K562 (cell line): ENCODE measurements around the gene CFAP70. TPM values are rescaled to one million over a fixed set of nuclear protein-coding genes. Genes with fewer than 3 reads are reported as not detected.

ENCODE experiments used
- CEBPB ChIP-seq: fragments of 450-650 bp; IDR thresholded peaks from 2 replicates; pipeline ENCODE4 v1.6.1; 2016; ENCODE audit warnings: missing genetic modification characterization, missing compliant biosample characterization
- CEBPG ChIP-seq, 3 experiments: fragments of 200-800 bp in 1 of 3; sonication (Bioruptor generic) in 1 of 3; sonication (generic) in 1 of 3; formaldehyde crosslinking in 1 of 3; IDR thresholded peaks in 2 of 3; conservative IDR thresholded peaks in 1 of 3; 2 replicates each; pipeline versions ENCODE4 v1.6.1 to v1.8.0; 2016 to 2022; ENCODE audit warnings: missing compliant biosample characterization in 2 of 3, missing genetic modification characterization in 2 of 3, mild to moderate bottlenecking in 1 of 3, missing genetic modification reagents in 1 of 3
- CSDE1 ChIP-seq, 2 experiments: fragments of 450-650 bp; IDR thresholded peaks; 2 replicates each; pipeline ENCODE4 v1.6.1; 2016; ENCODE audit warnings: mild to moderate bottlenecking in 1 of 2
- ELF2 ChIP-seq: fragments of 250-450 bp; sonication (Bioruptor Pico); IDR thresholded peaks from 2 replicates; pipeline ENCODE4 v1.5.0; 2021; ENCODE audit warnings: mild to moderate bottlenecking
- ERF ChIP-seq: fragments of 450-650 bp; formaldehyde crosslinking; IDR thresholded peaks from 2 replicates; pipeline ENCODE4 v1.4.0; 2020; ENCODE audit warnings: mild to moderate bottlenecking, mixed read lengths
- FIP1L1 ChIP-seq: fragments of 200-400 bp; formaldehyde crosslinking; IDR thresholded peaks from 2 replicates; pipeline ENCODE4 v1.6.1; 2018; ENCODE audit warnings: mild to moderate bottlenecking, low read depth, low read length; ENCODE audit not compliant: poor library complexity, severe bottlenecking
- GABPB2 ChIP-seq: fragments of 250-450 bp; sonication (Bioruptor Pico); conservative IDR thresholded peaks from 2 replicates; pipeline ENCODE4 v1.5.1; 2021; ENCODE audit warnings: mild to moderate bottlenecking
- HDGF ChIP-seq: fragments of 450-650 bp; IDR thresholded peaks from 2 replicates; pipeline ENCODE4 v1.6.1; 2016
- MIER1 ChIP-seq: fragments of 450-650 bp; IDR thresholded peaks from 2 replicates; pipeline ENCODE4 v1.6.1; 2016; ENCODE audit warnings: antibody characterized with exemption, mild to moderate bottlenecking, low read depth
- MTA2 ChIP-seq: fragments of 450-650 bp; IDR thresholded peaks from 2 replicates; pipeline ENCODE4 v1.6.1; 2016; ENCODE audit warnings: low read depth
- MTF1 ChIP-seq: fragments of 250-450 bp; sonication (Bioruptor Pico); IDR thresholded peaks from 2 replicates; pipeline ENCODE4 v1.9.0; 2021; ENCODE audit warnings: moderate library complexity, mild to moderate bottlenecking, inconsistent platforms, borderline replicate concordance
- NFATC3 ChIP-seq: fragments of 450-650 bp; IDR thresholded peaks from 2 replicates; pipeline ENCODE4 v1.6.1; 2017; ENCODE audit warnings: mild to moderate bottlenecking
- NFIX ChIP-seq: fragments of 250-450 bp; sonication (Bioruptor Pico); IDR thresholded peaks from 2 replicates; pipeline ENCODE4 v1.4.0; 2020; ENCODE audit warnings: low read depth, mild to moderate bottlenecking, moderate library complexity
- NFXL1 ChIP-seq: fragments of 450-650 bp; formaldehyde crosslinking; IDR thresholded peaks from 2 replicates; pipeline ENCODE4 v1.4.0; 2021; ENCODE audit warnings: mild to moderate bottlenecking
- RBM15 ChIP-seq: fragments of 200-400 bp; formaldehyde crosslinking; IDR thresholded peaks from 2 replicates; pipeline ENCODE4 v1.6.1; 2018; ENCODE audit warnings: mild to moderate bottlenecking, low read length, moderate library complexity; ENCODE audit not compliant: insufficient read depth
- RUNX1 ChIP-seq: sonication (generic); IDR thresholded peaks from 2 replicates; pipeline ENCODE4 v1.6.1; 2016; ENCODE audit warnings: antibody characterized with exemption, low read depth
- SAFB2 ChIP-seq: fragments of 200-400 bp; formaldehyde crosslinking; IDR thresholded peaks from 2 replicates; pipeline ENCODE4 v1.6.1; 2018; ENCODE audit warnings: borderline replicate concordance, low read length, low read depth, moderate library complexity; ENCODE audit not compliant: severe bottlenecking
- SIN3A ChIP-seq, 2 experiments: fragments of 150-350 bp in 1 of 2; IDR thresholded peaks; 2 replicates each; pipeline ENCODE4 v1.6.1; 2011 to 2016; ENCODE audit warnings: borderline replicate concordance in 2 of 2, low read depth in 2 of 2, low read length in 2 of 2, mild to moderate bottlenecking in 2 of 2, moderate library complexity in 2 of 2; ENCODE audit not compliant: control insufficient read depth in 1 of 2
- SIX5 ChIP-seq, 2 experiments: IDR thresholded peaks; 2 replicates each; pipeline ENCODE4 v1.6.1; 2011; ENCODE audit warnings: low read length in 2 of 2, borderline replicate concordance in 1 of 2, low read depth in 1 of 2, mild to moderate bottlenecking in 1 of 2, moderate library complexity in 1 of 2; ENCODE audit not compliant: insufficient read depth in 1 of 2
- SP2 ChIP-seq: IDR thresholded peaks from 2 replicates; pipeline ENCODE4 v1.6.1; 2011; ENCODE audit warnings: mild to moderate bottlenecking, low read depth, low read length, moderate library complexity; ENCODE audit not compliant: poor library complexity, severe bottlenecking; ENCODE audit errors: extremely low read depth
- SRF ChIP-seq, 2 experiments: fragments of 250-450, 450-650 bp in 1 of 2; sonication (Bioruptor Pico) in 1 of 2; sonication (generic) in 1 of 2; formaldehyde crosslinking; IDR thresholded peaks; 2 replicates each; pipeline versions ENCODE4 v1.5.0 to v1.5.1; 2020 to 2022; ENCODE audit warnings: mild to moderate bottlenecking in 1 of 2, missing genetic modification reagents in 1 of 2
- THRA ChIP-seq: fragments of 450-650 bp; IDR thresholded peaks from 2 replicates; pipeline ENCODE4 v1.6.1; 2017; ENCODE audit warnings: mild to moderate bottlenecking, moderate library complexity
- TSC22D4 ChIP-seq: fragments of 450-650 bp; IDR thresholded peaks from 2 replicates; pipeline ENCODE4 v1.6.1; 2016; ENCODE audit warnings: missing genetic modification characterization, missing biosample characterization, control low read depth
- XRCC5 ChIP-seq: fragments of 200-400 bp; formaldehyde crosslinking; IDR thresholded peaks from 2 replicates; pipeline ENCODE4 v1.6.1; 2017; ENCODE audit warnings: low read depth, mild to moderate bottlenecking, low read length
- ZFPM2 ChIP-seq: fragments of 250-450 bp; sonication (Bioruptor Pico); IDR thresholded peaks from 2 replicates; pipeline ENCODE4 v1.5.1; 2022; ENCODE audit warnings: mild to moderate bottlenecking
- ZKSCAN8 ChIP-seq: fragments of 200-800 bp; sonication (Bioruptor generic); IDR thresholded peaks from 2 replicates; pipeline ENCODE4 v1.6.1; 2016; ENCODE audit warnings: missing genetic modification characterization, missing compliant biosample characterization
- ZNF707 ChIP-seq: fragments of 250-450 bp; sonication (Bioruptor Pico); conservative IDR thresholded peaks from 2 replicates; pipeline ENCODE4 v1.8.0; 2022; ENCODE audit warnings: inconsistent platforms, mild to moderate bottlenecking, moderate library complexity
- ZZZ3 ChIP-seq: fragments of 450-650 bp; IDR thresholded peaks from 2 replicates; pipeline ENCODE4 v1.6.1; 2016; ENCODE audit warnings: antibody characterized with exemption, mild to moderate bottlenecking, moderate library complexity
- polyA plus RNA-seq, 8 experiments: library from polyadenylated mRNA; depleted of rRNA in 4 of 8; stranded (reverse) in 5 of 8; unstranded in 3 of 8; fragments of >200 nt; fragmentation: Nextera tagmentation in 2 of 8; fragmentation: Illumina TruSeq in 1 of 8; extraction: Ambion mirVana in 2 of 8; extraction: Trizol in 1 of 8; gene quantifications; 2 replicates each; pipeline versions ENCODE4 v1.2.1 to v1.2.3, GENCODE V29; 2011 to 2014; ENCODE audit warnings: inconsistent platforms in 1 of 8, missing spikeins in 1 of 8
- total RNA-seq, 7 experiments: library from RNA; depleted of rRNA in 6 of 7; stranded (reverse); fragments of >200 nt in 6 of 7; fragmentation: Illumina TruSeq in 2 of 7; extraction: Trizol in 2 of 7; gene quantifications; 2 replicates each; pipeline versions ENCODE4 v1.2.1 to v1.2.3, GENCODE V29; 2011 to 2021; ENCODE audit warnings: low replicate concordance in 1 of 7

The CFAP70 gene
- total and polyA plus RNA-seq, 9 of the 15 experiments (the other 6 are each of a cell fraction or from before 2014, with no cell fraction given): 0.27 to 1.6 (median 0.86) TPM

- no peak for TF ChIP-seq SIN3A (IDR thresholded peaks at IDR 0.05; ENCODE audit: borderline replicate concordance in 2 of 2, control insufficient read depth in 1 of 2, low read depth in 2 of 2, low read length in 2 of 2)
- TF ChIP-seq SIX5 (IDR thresholded peaks at IDR 0.05; ENCODE audit: borderline replicate concordance in 1 of 2, insufficient read depth in 1 of 2, low read depth in 1 of 2, low read length in 2 of 2): no peak
- no peak for TF ChIP-seq ELF2
- no peak for TF ChIP-seq THRA
- TF ChIP-seq XRCC5: 0 out of 2 replicates have a peak, but pooled peaks have one; percentile 27
- TF ChIP-seq ZKSCAN8 (CRISPR knock-in tag): no peak; the same call in 1 of the 2 replicates
- TF ChIP-seq SP2: no peak
- no peak for TF ChIP-seq SAFB2
- TF ChIP-seq NFIX: no peak
- 0 out of 4 replicates have a peak, but pooled peaks of 1 of the 2 experiments have one; percentile 37 for TF ChIP-seq SRF (CRISPR knock-in tag; IDR thresholded peaks at IDR 0.05)
- TF ChIP-seq RUNX1: no peak
- no peak for TF ChIP-seq ERF
- peak; percentile 63; the same call in 1 of the 2 replicates for TF ChIP-seq ZZZ3
- TF ChIP-seq MIER1: no peak
- peak; percentile 83 for TF ChIP-seq CEBPB (tag)
- no peak for TF ChIP-seq NFXL1 (CRISPR knock-in tag)
- TF ChIP-seq FIP1L1: no peak
- TF ChIP-seq ZFPM2 (CRISPR knock-in tag): no peak
- TF ChIP-seq RBM15: no peak
- no peak for TF ChIP-seq HDGF
- TF ChIP-seq MTF1 (CRISPR knock-in tag): no peak
- no peak for TF ChIP-seq NFATC3
- TF ChIP-seq CEBPG (CRISPR knock-in tag; IDR thresholded peaks at IDR 0.05): peak; percentile 61; the same call in 1 of the 2 replicates
- peak; percentile 43 to 64 for TF ChIP-seq CEBPG (tag; conservative IDR thresholded peaks at IDR 0.05 in 1 of 2, IDR thresholded peaks at IDR 0.05 in 1 of 2)
- no peak for TF ChIP-seq MTA2
- no peak for TF ChIP-seq CSDE1 (IDR thresholded peaks at IDR 0.05)
- TF ChIP-seq GABPB2 (CRISPR knock-in tag): no peak
- TF ChIP-seq ZNF707 (CRISPR knock-in tag): 0 out of 2 replicates have a peak, but pooled peaks have one; percentile 8
- no peak for TF ChIP-seq TSC22D4 (tag)
Observed at GRCh38 chr10:73251683-73252444, 106.8 kb downstream of the CFAP70 start (continued).
